ENCODE measurements around the gene TUT4. TPM values are rescaled to one million over a fixed set of nuclear protein-coding genes. Genes with fewer than 3 reads are reported as not detected.

TUT4 gene
- total and polyA plus RNA-seq, 2 donors (not counting 3 experiments of a cell fraction or from before 2014, with no cell fraction given) = 24.7 to 41.2 TPM

GRCh38 chr1:52544665-52545525, 8.0 kb downstream of the TUT4 start:
- no peak overlapping the region for H3K9ac ChIP-seq (replicated peaks; ENCODE audit: extremely low read depth, insufficient read depth, low read length)
- intact Hi-C loops (cut with micrococcal nuclease) (no loop called here), dilution Hi-C loops (cut with MboI; ENCODE audit: extremely low pct_ligation_motif_present, low sequenced_read_pairs) (no loop called here)
- TF ChIP-seq, protein P1, sequence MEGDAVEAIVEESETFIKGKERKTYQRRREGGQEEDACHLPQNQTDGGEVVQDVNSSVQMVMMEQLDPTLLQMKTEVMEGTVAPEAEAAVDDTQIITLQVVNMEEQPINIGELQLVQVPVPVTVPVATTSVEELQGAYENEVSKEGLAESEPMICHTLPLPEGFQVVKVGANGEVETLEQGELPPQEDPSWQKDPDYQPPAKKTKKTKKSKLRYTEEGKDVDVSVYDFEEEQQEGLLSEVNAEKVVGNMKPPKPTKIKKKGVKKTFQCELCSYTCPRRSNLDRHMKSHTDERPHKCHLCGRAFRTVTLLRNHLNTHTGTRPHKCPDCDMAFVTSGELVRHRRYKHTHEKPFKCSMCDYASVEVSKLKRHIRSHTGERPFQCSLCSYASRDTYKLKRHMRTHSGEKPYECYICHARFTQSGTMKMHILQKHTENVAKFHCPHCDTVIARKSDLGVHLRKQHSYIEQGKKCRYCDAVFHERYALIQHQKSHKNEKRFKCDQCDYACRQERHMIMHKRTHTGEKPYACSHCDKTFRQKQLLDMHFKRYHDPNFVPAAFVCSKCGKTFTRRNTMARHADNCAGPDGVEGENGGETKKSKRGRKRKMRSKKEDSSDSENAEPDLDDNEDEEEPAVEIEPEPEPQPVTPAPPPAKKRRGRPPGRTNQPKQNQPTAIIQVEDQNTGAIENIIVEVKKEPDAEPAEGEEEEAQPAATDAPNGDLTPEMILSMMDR (IDR thresholded peaks at IDR 0.05; ENCODE audit: extremely low read depth in 1 of 2, insufficient read depth in 1 of 2, low read depth in 1 of 2, low read length in 2 of 2) = no peak
- TF ChIP-seq MYC (IDR thresholded peaks at IDR 0.05; ENCODE audit: low read depth, low read length) = no peak
- no peak for TF ChIP-seq MAX (IDR thresholded peaks at IDR 0.05; ENCODE audit: insufficient read depth, insufficient read length)
- no peak for FAIRE-seq
- H3K79me2 ChIP-seq (ENCODE audit: control insufficient read depth, insufficient read depth, low read length) = peaks cover 49% of the 10 kb centered on the region
- no peak overlapping the region for H3K4me3 ChIP-seq (replicated peaks in 1 of 3; ENCODE audit: insufficient read depth in 1 of 3, low read depth in 1 of 3, low read length in 3 of 3)
- no peak overlapping the region for H3K27ac ChIP-seq (ENCODE audit: insufficient read depth, low read depth, low read length)
- H2AFZ ChIP-seq (ENCODE audit: low read depth, low read length) = no peak overlapping the region
- no peak overlapping the region for H3K4me2 ChIP-seq (ENCODE audit: insufficient read depth, low read length)
- no peaks in the 10 kb centered on the region for H3K4me1 ChIP-seq (ENCODE audit: control insufficient read depth, extremely low read depth, insufficient read depth, low read length)
- H3K27me3 ChIP-seq (ENCODE audit: control insufficient read depth in 2 of 2, insufficient read depth in 2 of 2, low read length in 2 of 2) = no peaks in the 10 kb centered on the region
- no peaks in the 10 kb centered on the region for H3K36me3 ChIP-seq (ENCODE audit: control insufficient read depth in 2 of 2, extremely low read depth in 1 of 2, insufficient read depth in 2 of 2, low read length in 2 of 2)
- no TSS peak for BruUV-seq (replicated peaks)
- no peaks in the 10 kb centered on the region for H3K9me3 ChIP-seq (replicated peaks; ENCODE audit: control insufficient read depth, insufficient read depth, low read length)
- no peaks in the 10 kb centered on the region for H3K9me1 ChIP-seq (replicated peaks; ENCODE audit: control insufficient read depth, extremely low read depth, insufficient read depth, low read length)
- CTCF ChIA-PET = interaction anchor here (0.6 to 1.0 kb wide), 2 partner anchors 10 to 12 kb away, joined by 3 read pairs; no protein-coding TSS in a partner anchor
- no peak for DNase-seq (ENCODE audit: low read depth, low spot score)
- POLR2A ChIA-PET = interaction anchor here (0.7 kb wide), 1 partner anchor 1964 kb away, joined by 4 read pairs; no protein-coding TSS in a partner anchor
- no peaks in the 10 kb centered on the region for H4K20me1 ChIP-seq (replicated peaks; ENCODE audit: control insufficient read depth, extremely low read depth, insufficient read depth, low read length)

Measured in endothelial cell of umbilical vein (primary cell).